ENCODE measurements around the gene SEMA6C.

SEMA6C gene

DNA sequence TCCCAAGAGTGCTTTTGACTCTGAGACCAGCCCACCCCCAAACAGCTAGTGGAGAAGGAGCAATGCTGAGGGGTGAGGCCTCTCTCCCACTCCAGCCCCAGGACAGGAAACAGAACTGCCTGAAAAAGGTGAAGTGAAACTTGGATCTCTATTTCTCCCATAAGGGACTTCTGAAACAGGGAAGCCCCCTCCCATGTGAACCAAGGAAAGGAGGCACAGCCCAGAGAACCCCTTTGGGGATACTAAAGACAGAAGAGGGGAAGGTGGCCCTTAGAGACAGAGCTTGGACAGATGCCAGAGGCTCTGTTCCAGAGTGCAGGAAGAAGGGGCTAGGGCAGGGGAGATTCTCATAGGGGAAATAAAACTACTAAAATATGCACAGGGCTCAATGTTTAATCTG lies 12.9 kb upstream of the SEMA6C start:
- no peak for DNase-seq (ENCODE audit: low spot score)

DNA sequence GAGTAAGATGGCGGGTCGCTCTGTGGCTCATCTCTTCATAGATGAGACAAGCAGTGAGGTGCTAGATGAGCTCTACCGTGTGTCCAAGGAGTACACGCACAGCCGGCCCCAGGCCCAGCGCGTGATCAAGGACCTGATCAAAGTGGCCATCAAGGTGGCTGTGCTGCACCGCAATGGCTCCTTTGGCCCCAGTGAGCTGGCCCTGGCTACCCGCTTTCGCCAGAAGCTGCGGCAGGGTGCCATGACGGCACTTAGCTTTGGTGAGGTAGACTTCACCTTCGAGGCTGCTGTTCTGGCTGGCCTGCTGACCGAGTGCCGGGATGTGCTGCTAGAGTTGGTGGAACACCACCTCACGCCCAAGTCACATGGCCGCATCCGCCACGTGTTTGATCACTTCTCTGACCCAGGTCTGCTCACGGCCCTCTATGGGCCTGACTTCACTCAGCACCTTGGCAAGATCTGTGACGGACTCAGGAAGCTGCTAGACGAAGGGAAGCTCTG lies 12.4 kb upstream of the SEMA6C start:
- no peak for DNase-seq (ENCODE audit: low spot score)

DNA sequence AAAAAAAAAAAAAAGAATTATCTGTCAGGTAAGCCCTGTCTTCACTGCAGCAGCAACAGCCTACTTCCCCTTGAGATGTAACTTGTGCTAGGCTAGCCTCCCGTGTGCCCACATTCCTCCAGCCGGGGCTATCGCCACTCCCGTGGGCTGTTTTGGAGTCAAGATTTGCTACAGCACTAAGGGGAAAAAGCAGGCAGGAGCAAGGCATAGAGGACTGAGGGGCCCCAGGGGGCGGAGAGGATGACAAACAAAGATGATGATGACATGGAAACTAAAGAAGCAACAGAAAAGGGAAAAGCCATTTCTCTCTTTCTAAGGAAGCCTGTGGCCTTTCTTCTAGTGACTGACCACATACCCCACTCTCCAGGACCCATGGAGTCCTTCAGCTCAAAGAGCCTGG lies 11.9 kb upstream of the SEMA6C start:
- no peak for DNase-seq (ENCODE audit: low spot score)

DNA sequence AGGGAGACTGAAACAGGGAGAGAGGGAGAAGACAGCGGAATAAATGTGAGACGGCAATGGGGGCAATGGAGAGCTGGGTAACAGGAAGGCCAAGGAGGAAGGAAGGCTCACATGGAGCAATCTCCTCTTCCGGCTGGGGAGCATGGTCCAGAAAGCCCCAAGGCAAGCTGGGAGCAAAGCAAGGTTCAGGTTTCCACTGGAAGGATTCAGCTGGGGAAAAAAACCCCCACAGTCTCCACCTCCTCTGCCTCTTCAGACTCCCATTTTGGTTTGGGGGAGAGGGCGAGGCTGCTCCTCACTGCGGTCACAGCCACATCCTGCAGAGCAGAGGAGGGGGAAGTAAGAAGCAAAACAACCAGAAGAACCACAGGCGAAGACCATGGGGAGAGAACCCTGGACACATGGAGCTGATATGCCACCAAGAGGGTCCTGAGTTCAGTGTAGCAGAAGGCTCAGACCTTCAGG lies 10.7 kb upstream of the SEMA6C start:
- no peak for DNase-seq (ENCODE audit: low spot score)

DNA sequence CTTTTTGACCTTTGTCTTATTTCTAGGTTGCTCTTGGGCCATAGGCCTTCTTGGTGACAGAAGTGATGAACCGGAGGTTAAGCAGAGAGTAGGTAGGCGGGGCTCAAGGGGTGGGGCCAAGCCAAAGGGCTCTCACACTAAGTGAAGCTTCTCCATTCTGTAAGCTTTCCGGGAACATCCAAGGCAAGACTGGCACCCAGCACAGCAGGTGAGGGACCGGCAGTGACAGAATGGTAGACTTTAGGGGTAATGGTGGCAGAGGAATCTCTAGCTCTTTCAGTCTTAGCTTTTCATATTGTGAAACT lies 10.0 kb upstream of the SEMA6C start, which contains the start of gene TNFAIP8L2:
Gene TNFAIP8L2 (plus strand): TSS at position 135 of the 305 bp plus-strand sequence. CDS start 2,049 bp downstream, outside the sequence.
- peak; percentile 61 for DNase-seq (ENCODE audit: low spot score)

DNA sequence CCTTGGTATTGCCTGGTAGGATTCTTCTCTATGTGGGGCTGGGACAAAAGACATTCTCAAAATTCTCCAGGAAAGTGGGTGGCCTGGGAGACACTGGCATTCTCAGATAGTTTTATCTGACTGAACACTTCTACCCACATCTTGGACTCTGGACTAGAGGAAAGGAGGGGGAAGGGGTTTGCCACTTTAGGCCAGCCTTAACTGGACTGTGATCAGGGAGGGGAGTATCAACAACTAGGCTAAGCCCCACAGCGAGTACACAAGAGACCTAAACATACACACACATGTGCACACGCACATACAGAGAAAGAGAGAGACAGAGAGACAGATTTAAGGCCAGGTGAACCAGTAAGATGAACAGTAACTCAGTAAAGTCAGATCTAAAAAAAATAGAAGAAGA lies 1.2 kb upstream of the SEMA6C start:
- no peak for DNase-seq (ENCODE audit: low spot score)

DNA sequence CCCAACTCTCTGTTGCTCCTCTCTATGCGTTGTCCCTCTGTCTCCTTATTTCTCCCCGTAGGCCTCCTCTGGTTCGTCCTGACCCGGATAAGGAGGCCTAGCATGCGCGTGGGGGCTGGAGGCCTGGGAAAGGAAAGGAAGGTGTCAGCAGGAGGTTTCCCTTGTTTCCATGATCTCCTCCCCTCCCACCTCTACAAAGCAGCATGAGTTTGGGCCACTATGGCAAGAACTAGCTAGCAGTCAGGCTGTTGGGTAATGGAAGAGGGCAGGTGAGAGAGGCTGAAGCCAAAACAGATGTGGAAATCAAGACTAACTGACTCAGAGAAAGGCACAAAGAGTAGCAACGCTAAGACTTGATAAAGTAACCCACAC lies 687 bp upstream of the SEMA6C start:
- DNase-seq (ENCODE audit: low spot score), result no peak

DNA sequence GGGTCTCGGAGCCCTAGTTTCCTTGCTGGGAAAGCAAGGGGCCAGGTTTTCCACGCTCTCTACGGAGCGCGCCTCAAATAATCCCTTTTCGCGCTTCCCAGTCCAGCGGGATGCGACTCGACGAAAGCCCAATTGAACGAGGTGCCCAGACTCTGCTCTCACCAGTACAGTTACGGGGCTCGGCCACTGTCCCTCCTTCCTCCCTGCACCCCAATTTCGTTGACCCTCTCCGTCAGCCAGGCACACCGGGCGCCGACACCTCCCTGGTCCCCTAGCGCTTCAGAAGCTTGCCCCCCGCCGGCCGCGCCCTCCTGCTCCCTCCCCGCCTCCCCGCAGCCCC lies 389 bp downstream of the SEMA6C start:
- DNase-seq (ENCODE audit: low spot score), result no peak

DNA sequence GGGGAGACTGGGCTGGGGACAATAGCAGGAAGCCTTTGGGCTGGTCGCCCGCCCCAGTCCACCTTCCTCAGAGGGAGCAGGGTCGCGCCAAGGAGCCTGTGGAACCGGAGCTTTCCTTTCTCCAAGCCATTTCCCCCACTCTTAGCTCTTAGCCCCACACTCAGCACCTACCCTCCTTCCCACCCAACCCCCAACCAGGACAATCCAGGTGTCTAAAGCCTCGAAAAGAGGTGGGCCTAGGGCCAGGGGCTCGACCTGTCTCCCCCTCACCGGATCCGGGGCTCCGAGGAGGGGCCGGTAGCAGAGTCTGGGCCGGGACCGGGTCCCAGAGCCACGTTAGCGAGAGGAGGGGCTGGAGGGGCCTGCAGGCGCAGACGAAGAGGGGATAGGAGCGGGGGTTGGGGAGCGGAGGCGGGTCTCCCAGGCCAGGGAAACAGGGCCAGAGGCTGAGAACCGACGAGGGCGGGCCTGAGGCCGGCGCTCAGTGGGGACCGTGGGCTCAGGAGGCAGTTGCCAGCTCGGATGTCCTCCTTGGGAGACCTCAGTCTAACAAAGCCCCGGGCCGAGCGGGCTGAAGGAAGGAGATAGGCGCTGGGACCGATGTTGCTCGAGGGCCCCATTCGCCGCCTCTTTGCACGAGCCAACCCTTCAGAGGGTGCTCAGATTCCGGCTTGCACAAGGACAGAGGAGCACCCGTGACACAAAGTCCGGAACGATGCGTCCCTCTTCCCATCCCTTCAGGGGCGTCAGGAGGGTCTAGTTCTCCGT lies 943 bp downstream of the SEMA6C start:
- no peak for DNase-seq (ENCODE audit: low spot score)

DNA sequence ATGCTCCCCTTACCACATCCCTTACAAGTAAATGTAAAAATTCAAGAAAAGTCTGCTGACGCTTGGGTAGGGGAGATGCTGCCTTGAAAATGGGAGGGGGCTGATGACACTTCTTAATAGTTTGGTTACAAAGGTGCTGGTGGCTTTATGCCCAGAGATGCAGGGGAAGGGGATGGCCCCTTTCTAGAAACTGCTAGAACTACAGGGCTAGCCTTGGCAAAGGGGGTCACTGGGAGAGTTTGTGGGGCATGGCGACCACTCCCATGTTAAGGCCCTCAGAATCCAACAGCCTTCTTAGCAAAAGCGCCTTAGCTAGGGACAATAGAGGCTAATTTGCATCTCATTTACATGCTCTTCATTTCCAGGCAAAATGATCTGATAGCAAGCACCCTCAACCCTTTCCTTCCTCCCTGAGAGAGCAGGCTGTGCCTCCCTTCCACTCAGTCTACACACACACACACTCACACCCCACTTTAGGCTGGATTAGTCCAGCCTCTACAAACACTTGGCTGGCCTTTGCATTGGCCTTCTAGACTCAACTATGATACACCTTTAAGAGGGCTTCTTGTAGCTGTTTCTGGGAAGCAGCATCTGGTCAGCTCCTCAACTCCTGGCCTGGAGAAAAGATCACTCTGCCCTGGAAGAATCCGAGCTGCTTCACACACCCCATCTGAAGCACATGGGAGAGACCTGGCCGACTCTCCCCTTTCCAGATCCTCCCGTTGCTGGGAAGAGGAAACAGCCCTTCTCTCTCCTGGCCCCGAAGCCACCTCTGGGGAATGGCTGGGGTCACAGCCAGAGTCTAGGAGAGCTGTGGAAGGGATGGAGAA lies 1.7 kb downstream of the SEMA6C start:
- DNase-seq (ENCODE audit: low spot score), result no peak

DNA sequence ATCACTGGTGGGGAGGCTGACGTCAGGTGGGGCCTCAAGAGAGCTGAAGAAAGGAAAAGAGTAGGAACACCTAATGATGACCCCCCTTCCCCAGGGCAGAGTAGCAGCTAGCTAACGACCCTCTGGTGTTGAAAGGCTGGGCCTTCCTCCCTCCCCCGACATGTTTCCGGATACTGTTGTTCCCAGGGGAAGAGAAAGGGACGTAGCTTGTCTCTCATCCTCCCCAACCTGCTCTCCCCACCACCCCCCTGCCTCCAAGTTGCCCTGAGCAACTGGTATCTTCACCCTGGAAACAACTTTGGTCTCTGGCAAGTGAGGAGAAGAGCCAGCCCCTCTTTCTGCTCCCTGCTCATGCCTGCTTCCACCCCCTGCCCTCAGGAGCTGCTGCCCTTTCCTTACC lies 2.4 kb downstream of the SEMA6C start:
- DNase-seq (ENCODE audit: low spot score), result no peak

DNA sequence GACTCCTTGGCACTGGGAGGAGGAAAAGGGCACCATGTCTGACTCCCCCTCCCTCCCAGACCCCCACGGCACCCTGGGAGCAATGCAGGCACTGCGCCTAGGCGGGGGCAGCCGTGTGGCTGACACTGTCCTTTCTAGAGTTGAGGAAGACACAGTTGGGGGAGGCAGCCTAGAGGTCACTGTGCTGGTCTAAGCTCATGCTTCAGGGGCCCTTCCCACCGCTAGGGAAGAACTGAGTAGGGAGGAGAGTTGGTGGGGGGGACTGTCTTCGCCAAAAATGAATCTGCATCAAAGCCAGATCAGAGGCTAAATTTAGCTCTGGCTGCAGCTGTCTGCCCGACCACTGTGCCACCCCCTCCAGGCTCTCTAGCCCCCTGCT lies 3.4 kb downstream of the SEMA6C start:
- DNase-seq (ENCODE audit: low spot score), result no peak

DNA sequence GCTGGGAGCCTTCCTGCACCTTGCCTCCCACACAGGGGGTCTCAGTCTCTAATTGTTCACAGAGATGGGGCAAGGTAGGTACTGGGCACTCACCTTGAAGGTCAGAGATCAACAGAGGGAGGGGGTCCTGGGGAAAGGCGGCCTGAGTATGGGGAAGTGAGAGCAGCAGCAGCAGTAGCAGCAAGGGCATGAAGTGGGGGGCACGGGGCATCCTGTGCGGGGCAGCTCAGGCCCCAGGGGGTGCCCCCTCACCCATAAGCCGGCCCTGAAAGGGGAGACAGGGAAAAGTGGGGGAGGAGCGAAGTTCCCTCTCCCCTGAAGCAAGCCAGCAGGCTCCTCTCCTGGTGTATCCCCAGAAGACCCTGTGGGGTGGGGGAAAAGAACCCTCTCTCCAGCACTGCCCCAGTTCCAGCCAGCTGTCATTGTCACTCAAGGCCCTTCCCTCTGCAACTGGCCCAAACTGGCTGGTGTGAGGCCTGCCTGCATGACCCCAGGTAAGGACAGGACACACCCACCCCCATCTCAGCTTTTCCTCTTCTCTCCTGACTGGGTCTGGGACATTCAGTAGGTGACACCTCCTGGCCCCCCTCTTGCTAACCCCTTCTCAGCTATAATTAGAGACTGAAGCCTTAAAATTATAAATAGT lies 3.9 kb downstream of the SEMA6C start:
- DNase-seq (ENCODE audit: low spot score), result no peak

DNA sequence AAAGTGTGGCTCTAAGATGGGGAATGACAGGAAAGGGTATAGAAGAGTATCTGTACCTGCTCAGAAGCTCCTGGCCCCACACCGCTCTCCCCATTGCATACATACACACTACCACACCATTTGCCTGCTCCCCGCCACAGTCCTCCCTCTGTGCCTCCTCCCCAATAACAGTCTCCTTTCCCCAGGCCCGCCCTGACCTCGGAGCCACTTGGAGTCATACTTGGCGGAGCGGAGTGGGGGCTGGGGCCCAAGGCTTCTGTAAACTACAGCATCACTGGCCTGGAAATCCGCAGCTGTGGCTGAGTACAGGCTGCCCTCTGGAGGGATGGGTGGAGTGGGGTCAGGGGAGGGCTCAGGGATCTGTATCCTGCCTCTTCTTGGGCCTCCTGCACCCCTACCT lies 8.6 kb downstream of the SEMA6C start:
- DNase-seq (ENCODE audit: low spot score), result no peak

DNA sequence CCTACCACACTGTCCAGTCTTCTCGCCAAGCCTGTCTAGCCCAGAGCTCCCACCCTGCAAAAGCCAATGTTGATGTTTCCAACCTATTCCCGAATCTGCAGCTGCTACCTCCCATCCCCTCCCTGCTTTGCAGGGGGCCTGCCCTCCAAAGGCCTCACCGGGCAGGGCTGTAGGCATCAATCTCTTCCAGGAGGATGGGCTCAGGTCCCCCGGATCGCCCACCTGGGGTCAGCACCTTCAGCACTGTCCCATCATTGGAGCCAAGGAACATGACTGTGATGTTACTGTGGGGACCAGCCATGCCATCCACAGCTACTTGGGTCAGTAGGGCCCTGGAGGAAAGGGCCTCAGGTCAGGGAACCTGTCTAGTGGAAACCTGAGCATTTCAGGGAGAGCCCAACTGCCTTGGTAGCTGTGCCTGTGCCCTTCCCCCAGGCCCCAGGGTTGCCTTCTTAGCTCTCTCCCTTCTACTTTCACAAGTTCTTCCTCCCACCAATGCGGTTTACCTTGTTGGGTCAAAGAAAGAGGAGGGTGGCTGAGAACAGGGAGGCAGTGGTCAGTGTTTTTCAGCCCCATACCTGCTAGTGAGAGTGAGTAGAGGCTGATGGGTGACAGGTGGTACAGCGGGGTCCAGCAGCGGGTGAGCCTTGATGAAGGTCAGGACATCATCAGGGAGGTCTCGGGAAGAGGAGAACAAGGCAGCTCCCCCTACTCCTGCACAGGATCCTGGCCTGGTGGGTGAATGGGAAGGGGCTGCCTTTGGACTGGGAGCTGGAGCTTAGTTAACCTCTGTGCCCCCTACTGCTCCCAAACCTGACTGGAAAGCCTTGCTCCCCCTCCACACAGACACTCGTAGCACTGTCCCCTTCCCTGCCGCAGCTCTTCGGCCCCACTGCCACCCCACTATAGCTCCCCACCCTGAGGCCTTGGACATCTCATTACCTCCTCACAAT lies 10.7 kb downstream of the SEMA6C start:
- DNase-seq (ENCODE audit: low spot score), result no peak

DNA sequence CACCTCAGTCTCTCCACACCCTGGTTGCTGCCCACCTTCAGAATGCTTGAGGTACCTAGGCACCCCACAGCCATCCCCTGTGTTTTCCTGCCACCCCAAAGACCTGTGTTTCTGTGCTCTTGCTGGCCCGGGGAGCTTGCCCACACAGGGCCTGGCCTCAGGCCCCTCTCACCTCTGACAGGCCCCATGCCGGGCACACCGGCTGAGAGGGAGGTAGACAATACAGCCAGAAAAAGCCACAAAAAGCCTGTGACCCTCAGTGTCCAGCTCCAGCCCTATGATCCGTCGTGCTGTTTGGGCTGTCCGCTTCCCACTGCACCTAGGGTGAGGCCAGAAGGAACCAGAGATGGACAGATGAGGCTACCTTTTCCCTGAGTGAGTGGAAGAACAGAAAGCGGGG lies 11.4 kb downstream of the SEMA6C start:
- DNase-seq (ENCODE audit: low spot score), result no peak

DNA sequence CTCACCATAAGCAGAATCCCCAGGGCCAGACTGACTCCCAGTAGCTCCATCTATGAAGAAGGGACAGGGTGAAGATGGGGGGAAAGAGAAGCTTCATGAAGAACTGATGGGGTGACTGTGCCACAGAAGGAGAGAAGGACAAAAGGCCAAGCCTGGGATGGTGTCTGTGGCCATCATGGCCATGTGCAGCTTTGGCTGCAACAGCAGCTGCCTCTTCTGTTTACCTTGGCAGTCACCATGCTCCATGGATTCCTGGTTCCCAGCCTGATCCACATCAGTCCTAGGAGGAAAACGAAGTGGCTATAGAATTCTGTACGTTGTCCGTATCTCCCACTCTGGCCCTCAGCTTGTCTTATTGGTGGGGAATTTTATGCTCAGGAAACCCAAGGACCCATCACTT lies 12.0 kb downstream of the SEMA6C start:
- DNase-seq (ENCODE audit: low spot score), result no peak

DNA sequence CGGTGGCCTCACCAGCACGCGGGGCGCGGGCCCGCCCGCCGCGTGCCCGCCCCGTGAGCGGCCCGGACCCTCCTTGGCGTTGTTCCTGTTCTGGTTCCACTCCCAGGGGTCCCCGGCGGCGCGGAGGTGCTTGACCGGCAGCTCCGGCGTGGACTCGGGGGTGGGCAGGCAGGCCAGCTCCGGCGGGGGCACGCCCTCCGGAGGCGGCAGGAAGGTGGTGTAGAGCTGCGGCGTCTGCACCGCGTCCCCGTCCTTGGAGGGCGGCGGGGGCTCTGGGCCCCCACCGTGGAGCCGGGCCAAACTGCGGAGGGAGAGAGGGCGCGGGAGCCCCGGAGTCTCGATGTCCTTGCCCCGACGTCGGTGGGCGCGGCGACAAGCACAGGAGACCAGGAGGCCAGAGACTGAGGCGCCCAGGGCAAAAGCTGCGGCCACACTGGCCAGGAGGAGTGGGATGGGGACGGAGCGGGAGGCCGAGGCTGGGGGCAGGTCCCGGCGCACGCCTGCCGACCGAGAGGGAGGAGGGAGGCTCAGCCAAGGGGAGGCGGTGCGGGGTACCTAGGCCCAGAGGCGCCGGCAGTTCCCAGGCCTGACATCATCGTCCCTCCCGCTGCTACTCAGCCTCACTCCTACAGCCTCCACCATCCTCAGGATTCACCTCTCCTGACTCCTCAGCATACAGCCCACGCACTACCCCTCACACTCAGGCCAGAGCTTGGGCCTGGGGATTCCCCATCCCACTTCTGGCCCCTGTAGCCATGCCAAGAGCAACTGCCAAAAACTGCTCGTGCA lies 13.2 kb downstream of the SEMA6C start:
- no peak for DNase-seq (ENCODE audit: low spot score)

DNA sequence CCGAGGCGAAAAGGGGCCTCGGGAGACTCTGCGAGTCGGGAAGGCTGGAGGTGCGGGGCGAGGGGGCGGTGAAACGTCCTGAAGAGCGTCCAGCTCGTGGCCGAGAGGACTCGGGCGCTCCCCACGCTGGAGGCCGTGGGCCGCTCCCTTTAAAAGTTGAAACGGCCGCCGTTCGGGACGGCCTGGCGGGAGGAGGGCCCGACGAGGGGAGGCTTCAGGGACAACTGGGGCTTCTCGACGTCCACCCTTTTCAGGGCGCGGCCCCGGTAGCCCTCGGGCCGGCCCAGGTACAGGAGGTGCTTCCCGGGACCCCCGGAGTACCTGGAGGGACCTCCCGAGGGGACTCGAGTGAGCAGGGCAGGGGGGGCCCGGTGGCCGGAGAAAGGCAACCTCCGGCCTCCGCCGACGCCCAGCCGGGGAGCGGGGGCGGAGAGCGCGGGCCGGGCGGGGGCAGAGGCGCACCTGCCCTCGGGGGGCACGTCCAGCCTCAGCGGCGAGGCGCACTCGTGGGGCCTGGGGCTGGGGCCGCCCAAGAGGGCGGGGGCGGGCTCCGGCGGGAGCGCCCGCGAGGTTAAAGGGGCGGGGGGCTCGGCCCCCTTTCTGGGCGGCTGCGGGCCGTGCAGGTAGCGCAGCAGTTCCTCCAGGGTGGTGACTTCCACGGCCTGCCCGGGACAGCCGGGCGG lies 14.0 kb downstream of the SEMA6C start:
- DNase-seq (ENCODE audit: low spot score), result no peak

DNA sequence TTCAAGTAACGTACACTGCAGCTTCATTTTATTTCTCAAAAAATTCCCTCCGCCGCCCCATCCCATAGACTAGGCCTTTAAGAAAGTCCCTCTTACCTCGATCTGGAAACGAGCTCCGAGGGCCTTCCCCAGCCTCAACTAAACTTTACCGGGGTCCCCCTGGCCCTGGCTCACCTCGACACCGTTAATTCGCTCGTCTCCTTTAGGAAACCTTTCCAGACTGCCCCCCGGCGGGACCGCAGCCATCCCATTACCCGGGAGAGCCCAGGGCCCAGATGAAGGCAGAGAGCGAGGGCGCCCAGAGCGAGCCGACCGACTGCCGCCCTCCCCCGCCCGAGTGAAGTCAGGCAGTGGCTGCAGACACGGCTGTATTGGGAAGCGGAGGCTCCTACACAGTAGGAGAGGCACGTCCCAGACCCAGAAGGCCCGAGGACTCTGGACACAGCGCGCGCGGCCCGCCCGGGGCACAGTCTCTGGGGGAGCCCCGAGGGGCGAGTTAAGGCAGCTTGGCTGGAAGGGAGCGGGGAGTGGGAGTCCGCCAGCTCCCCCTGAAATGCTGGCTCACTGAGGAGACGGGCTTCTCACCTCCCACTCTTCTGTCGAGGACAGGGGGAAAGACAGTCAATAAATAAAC lies 14.6 kb downstream of the SEMA6C start:
- DNase-seq (ENCODE audit: low spot score), result peak; percentile 9

All from Ammon's horn (tissue), 1 donor.